GM21390 (cell line): ENCODE measurements around the gene EYA2.

Source experiments
- ATAC-seq: cut with Tn5 transposase; IDR thresholded peaks from one replicate; pipeline ENCODE4 v1.9.1; 2021; ENCODE audit not compliant: unreplicated experiment

The EYA2 gene

GRCh38 chr20:46977204-46977603 lies 82.6 kb downstream of the EYA2 start:
- ATAC-seq = no peak

- no peak for ATAC-seq
Measured at GRCh38 chr20:46977909-46978588, 83.4 kb downstream of the EYA2 start.

GRCh38 chr20:46978951-46979491 lies 84.4 kb downstream of the EYA2 start:
- ATAC-seq = no peak

GRCh38 chr20:46979603-46980241 lies 85.1 kb downstream of the EYA2 start:
- ATAC-seq = no peak

- no peak for ATAC-seq
Measured at GRCh38 chr20:46981184-46981583, 86.5 kb downstream of the EYA2 start.

GRCh38 chr20:46983466-46983865 lies 88.8 kb downstream of the EYA2 start:
- ATAC-seq = no peak

GRCh38 chr20:46984405-46984804 lies 89.8 kb downstream of the EYA2 start:
- ATAC-seq = no peak

- no peak for ATAC-seq
Measured at GRCh38 chr20:46985250-46985649, 90.6 kb downstream of the EYA2 start.

- ATAC-seq = no peak
Measured at GRCh38 chr20:46985671-46986070, 91.0 kb downstream of the EYA2 start.

GRCh38 chr20:46987001-46987400 lies 92.4 kb downstream of the EYA2 start:
- ATAC-seq = no peak

- no peak for ATAC-seq
Measured at GRCh38 chr20:46990017-46990595, 95.5 kb downstream of the EYA2 start.

GRCh38 chr20:46990596-46991104 lies 96.0 kb downstream of the EYA2 start:
- ATAC-seq = no peak

GRCh38 chr20:46991168-46991567 lies 96.5 kb downstream of the EYA2 start:
- ATAC-seq = no peak

- no peak for ATAC-seq
Measured at GRCh38 chr20:46991880-46992639, 97.4 kb downstream of the EYA2 start.

- no peak for ATAC-seq
Measured at GRCh38 chr20:46992640-46993035, 98.0 kb downstream of the EYA2 start.

- no peak for ATAC-seq
Measured at GRCh38 chr20:46993465-46994095, 98.9 kb downstream of the EYA2 start.

GRCh38 chr20:46994341-46994740 lies 99.7 kb downstream of the EYA2 start:
- peak; percentile 91 for ATAC-seq

- no peak for ATAC-seq
Measured at GRCh38 chr20:46995561-46996142, 101.0 kb downstream of the EYA2 start.

- ATAC-seq = no peak
Measured at GRCh38 chr20:46997187-46997586, 102.5 kb downstream of the EYA2 start.

GRCh38 chr20:46998477-46999240 lies 104.0 kb downstream of the EYA2 start:
- ATAC-seq = no peak
